DOHH2 (cell line): Measurements from ENCODE around the gene IL10RA.

Experiments used
- H3F3A ChIP-seq: fragments of 200-600 bp; sonication (generic), shearing (Covaris generic); 2 replicates; pipeline ENCODE4 v1.6.0; 2016; ENCODE audit warnings: antibody characterized with exemption, mild to moderate bottlenecking; ENCODE audit not compliant: control insufficient read depth, insufficient read depth
- H3K27ac ChIP-seq: fragments of 200-600 bp; sonication (generic); 2 replicates; pipeline ENCODE4 v1.5.1; 2014; ENCODE audit warnings: low read depth, mild to moderate bottlenecking, low read length, moderate library complexity
- H3K27me3 ChIP-seq: fragments of 200-600 bp; sonication (generic); 2 replicates; pipeline ENCODE4 v1.6.1; 2014; ENCODE audit warnings: mild to moderate bottlenecking, low read length, mixed read lengths; ENCODE audit not compliant: control insufficient read depth
- H3K36me3 ChIP-seq: fragments of 200-600 bp; sonication (generic); 2 replicates; pipeline ENCODE4 v1.6.1; 2014; ENCODE audit warnings: mild to moderate bottlenecking, low read length, moderate library complexity, mixed read lengths; ENCODE audit not compliant: control insufficient read depth
- H3K4me1 ChIP-seq: fragments of 200-600 bp; sonication (generic); 2 replicates; pipeline ENCODE4 v1.6.1; 2014; ENCODE audit warnings: mild to moderate bottlenecking, low read length, mixed read lengths; ENCODE audit not compliant: control insufficient read depth
- H3K4me2 ChIP-seq: fragments of 200-600 bp; sonication (generic); 2 replicates; pipeline ENCODE4 v1.6.0; 2014; ENCODE audit warnings: mild to moderate bottlenecking, low read length, moderate library complexity
- H3K4me3 ChIP-seq: fragments of 200-600 bp; sonication (generic); 2 replicates; pipeline ENCODE4 v1.5.1; 2014; ENCODE audit warnings: mild to moderate bottlenecking, low read length, mixed read lengths
- H3K79me2 ChIP-seq: fragments of 200-600 bp; sonication (generic); 2 replicates; pipeline ENCODE4 v1.6.1; 2014; ENCODE audit warnings: mild to moderate bottlenecking, low read length, mixed read lengths; ENCODE audit not compliant: control insufficient read depth
- H3K9me2 ChIP-seq: fragments of 200-600 bp; sonication (generic); replicated peaks from 2 replicates; pipeline ENCODE4 v1.6.1; 2014; ENCODE audit warnings: mild to moderate bottlenecking, low read length, mixed read lengths; ENCODE audit not compliant: control insufficient read depth
- H3K9me3 ChIP-seq: fragments of 200-600 bp; sonication (generic); 2 replicates; pipeline ENCODE4 v1.6.1; 2014; ENCODE audit warnings: antibody characterized with exemption, low read length, mixed read lengths; ENCODE audit not compliant: control insufficient read depth, insufficient read depth
- H4K20me1 ChIP-seq: fragments of 200-600 bp; sonication (generic); 2 replicates; pipeline ENCODE4 v1.6.0; 2014; ENCODE audit warnings: low read depth, mild to moderate bottlenecking, antibody characterized with exemption, low read length, moderate library complexity; ENCODE audit not compliant: control insufficient read depth, insufficient read depth
- EZH2phosphoT487 ChIP-seq: fragments of 200-600 bp; sonication (generic); IDR thresholded peaks from 2 replicates; pipeline ENCODE4 v1.6.1; 2017; ENCODE audit warnings: borderline replicate concordance, mild to moderate bottlenecking, antibody characterized with exemption, low read length, moderate library complexity, mixed read lengths
- TF ChIP-seq, protein P1 (sequence below): fragments of 200-600 bp; sonication (generic); IDR thresholded peaks from one replicate; pipeline ENCODE4 v1.5.1; 2014; ENCODE audit warnings: antibody characterized with exemption, mild to moderate bottlenecking, low read depth, low read length; ENCODE audit not compliant: poor library complexity, severe bottlenecking

The IL10RA gene

DNA sequence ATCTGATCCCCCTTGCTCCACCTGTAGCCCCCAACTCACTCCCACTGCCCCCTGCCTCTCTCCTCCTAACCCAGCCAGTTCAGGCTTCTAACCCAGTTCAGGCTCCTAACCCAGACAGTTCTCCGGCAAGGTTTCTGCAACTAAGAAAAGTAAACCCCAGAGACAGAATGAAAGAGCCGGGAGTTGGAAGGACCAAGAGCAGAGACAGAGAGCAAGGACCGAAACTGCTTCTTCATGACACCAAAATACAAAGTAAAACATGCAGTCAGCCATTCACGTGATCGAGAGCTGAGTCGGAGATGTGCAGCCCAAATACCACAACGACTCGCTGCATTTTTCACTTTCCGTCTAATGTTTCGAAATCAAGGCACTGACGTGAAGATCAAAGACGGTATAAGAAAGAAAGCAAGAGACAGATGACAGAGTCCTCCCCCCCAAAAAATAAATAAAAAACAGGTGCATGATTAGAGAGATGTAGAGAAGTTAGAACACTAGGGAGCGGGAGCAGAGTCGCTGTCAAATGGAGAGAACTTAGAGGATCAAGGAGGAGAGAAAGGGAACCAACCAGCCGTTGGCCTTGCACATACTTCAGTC, 884 bp downstream of the IL10RA start:
- H3K27ac ChIP-seq = peak overlapping the region; percentile 76
- peaks cover 4% of the 10 kb centered on the region; the same call in 1 of the 2 replicates for H3K9me3 ChIP-seq
- H3K9me2 ChIP-seq = no peaks in the 10 kb centered on the region
- H3K27me3 ChIP-seq = no peaks in the 10 kb centered on the region
- H3K4me1 ChIP-seq = peaks cover 70% of the 10 kb centered on the region
- peak overlapping the region; percentile 86 for H3K4me3 ChIP-seq
- no peak for TF ChIP-seq EZH2phosphoT487
- H3K79me2 ChIP-seq = peaks cover 57% of the 10 kb centered on the region
- peaks cover 62% of the 10 kb centered on the region for H3K36me3 ChIP-seq
- no peaks in the 10 kb centered on the region; the same call in 1 of the 2 replicates for H4K20me1 ChIP-seq
- peaks cover 3% of the 10 kb centered on the region; the same call in 1 of the 2 replicates for H3F3A ChIP-seq
- peak overlapping the region; percentile 91 for H3K4me2 ChIP-seq

DNA sequence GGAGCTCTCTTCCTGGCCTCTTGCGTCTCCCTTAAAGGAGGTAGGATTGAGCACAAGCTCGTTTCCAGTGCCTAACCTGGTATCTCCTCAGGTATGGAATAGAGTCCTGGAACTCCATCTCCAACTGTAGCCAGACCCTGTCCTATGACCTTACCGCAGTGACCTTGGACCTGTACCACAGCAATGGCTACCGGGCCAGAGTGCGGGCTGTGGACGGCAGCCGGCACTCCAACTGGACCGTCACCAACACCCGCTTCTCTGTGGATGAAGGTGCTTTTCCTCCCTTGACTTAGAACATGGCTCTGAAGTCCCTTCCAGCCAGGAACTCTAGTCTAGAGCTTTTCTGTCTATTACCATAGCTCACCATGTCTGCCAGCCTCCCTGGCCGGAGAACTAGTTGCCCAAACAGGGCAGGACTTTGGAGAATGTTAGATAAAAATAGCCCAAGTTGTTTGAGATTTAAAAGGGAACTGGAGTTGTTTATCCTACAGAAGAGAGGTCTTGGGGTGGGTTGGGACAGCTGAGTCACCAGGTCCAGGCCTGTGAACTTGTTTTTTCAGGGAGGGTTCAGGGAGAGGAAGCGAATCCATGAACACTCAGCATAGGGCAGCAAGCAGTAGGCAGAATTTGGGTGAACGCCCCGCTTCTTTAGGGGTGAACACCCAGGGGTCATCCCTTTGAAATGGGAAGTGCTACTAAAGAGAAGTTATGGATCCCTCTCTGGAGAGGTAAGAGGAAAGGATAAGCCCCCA, 3.3 kb downstream of the IL10RA start:
- H3K4me1 ChIP-seq = peaks cover 94% of the 10 kb centered on the region
- H4K20me1 ChIP-seq = no peaks in the 10 kb centered on the region; the same call in 1 of the 2 replicates
- H3K79me2 ChIP-seq = peaks cover 74% of the 10 kb centered on the region
- peaks cover 82% of the 10 kb centered on the region for H3K36me3 ChIP-seq
- no peaks in the 10 kb centered on the region for H3K9me3 ChIP-seq
- peak overlapping the region; percentile 86 for H3K4me3 ChIP-seq
- peak overlapping the region; percentile 91 for H3K4me2 ChIP-seq
- H3K27ac ChIP-seq = peak overlapping the region; percentile 82
- H3F3A ChIP-seq = no peaks in the 10 kb centered on the region; the same call in 1 of the 2 replicates
- no peaks in the 10 kb centered on the region for H3K9me2 ChIP-seq
- no peaks in the 10 kb centered on the region for H3K27me3 ChIP-seq
- no peak for TF ChIP-seq EZH2phosphoT487
- TF ChIP-seq, protein P1, sequence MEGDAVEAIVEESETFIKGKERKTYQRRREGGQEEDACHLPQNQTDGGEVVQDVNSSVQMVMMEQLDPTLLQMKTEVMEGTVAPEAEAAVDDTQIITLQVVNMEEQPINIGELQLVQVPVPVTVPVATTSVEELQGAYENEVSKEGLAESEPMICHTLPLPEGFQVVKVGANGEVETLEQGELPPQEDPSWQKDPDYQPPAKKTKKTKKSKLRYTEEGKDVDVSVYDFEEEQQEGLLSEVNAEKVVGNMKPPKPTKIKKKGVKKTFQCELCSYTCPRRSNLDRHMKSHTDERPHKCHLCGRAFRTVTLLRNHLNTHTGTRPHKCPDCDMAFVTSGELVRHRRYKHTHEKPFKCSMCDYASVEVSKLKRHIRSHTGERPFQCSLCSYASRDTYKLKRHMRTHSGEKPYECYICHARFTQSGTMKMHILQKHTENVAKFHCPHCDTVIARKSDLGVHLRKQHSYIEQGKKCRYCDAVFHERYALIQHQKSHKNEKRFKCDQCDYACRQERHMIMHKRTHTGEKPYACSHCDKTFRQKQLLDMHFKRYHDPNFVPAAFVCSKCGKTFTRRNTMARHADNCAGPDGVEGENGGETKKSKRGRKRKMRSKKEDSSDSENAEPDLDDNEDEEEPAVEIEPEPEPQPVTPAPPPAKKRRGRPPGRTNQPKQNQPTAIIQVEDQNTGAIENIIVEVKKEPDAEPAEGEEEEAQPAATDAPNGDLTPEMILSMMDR = no peak

DNA sequence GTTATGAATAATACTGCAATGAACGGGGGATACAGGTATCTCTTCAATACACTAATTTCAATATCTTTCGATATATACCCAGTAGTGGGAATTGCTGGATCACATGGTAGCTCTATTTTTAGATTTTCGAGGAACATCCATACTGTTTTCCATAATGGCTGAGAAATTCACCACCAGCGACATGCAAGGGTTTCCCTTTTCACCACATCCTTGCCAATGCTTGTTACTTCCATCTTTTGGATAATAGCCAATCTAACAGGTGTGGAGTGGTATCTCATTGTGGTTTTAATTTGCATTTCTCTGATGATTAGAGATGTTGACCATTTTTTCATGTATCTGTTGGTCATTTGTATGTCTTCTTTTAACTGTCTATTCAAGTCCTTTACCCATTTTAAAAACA, 5.9 kb downstream of the IL10RA start:
- H4K20me1 ChIP-seq = no peaks in the 10 kb centered on the region; the same call in 1 of the 2 replicates
- H3K4me3 ChIP-seq = peak overlapping the region; percentile 86
- H3K4me2 ChIP-seq = peak overlapping the region; percentile 91
- H3K4me1 ChIP-seq = peaks cover 75% of the 10 kb centered on the region
- H3F3A ChIP-seq = no peaks in the 10 kb centered on the region
- H3K27ac ChIP-seq = peak overlapping the region; percentile 82
- no peaks in the 10 kb centered on the region for H3K9me3 ChIP-seq
- H3K36me3 ChIP-seq = peaks cover 100% of the 10 kb centered on the region
- no peaks in the 10 kb centered on the region for H3K27me3 ChIP-seq
- H3K9me2 ChIP-seq = no peaks in the 10 kb centered on the region
- TF ChIP-seq, protein P1 = no peak
- no peak for TF ChIP-seq EZH2phosphoT487
- H3K79me2 ChIP-seq = peaks cover 60% of the 10 kb centered on the region

DNA sequence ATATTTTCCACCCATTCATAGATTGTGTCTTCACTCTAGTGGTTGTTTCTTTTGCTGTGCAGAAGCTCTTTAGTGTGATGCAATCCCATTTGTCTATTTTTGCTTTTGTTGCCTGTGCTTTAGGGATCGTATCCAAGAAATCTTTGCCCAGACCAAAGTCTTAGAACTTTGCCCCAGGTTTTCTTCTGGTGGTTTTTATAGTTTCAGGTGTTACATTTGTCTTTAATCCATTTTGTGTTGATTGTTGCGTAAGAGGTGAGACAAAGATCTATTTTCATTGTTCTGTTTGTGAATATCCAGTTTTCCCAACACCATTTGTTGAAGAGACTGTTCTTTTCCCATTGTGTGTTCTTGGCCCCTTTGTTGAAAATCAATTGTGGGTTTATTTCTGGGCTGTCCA, 6.4 kb downstream of the IL10RA start:
- TF ChIP-seq, protein P1 = no peak
- TF ChIP-seq EZH2phosphoT487 = no peak
- Histone ChIP-seq H3K4me2 (peak overlapping the region; percentile 91), H3K27me3 (no peaks in the 10 kb centered on the region), H3K79me2 (peaks cover 55% of the 10 kb centered on the region), H3K4me3 (peak overlapping the region; percentile 86), H3K36me3 (peaks cover 100% of the 10 kb centered on the region), H3K4me1 (peaks cover 75% of the 10 kb centered on the region), H3F3A (no peaks in the 10 kb centered on the region), H3K27ac (peak overlapping the region; percentile 82), H3K9me2 (no peaks in the 10 kb centered on the region), H3K9me3 (no peaks in the 10 kb centered on the region), H4K20me1 (no peaks in the 10 kb centered on the region; the same call in 1 of the 2 replicates)
